HTR-8/SVneo (cell line): ENCODE data around the gene PARVB.

ENCODE experiments used
- DNase-seq: peaks from one replicate; pipeline ENCODE4 v3.0.0; 2011; ENCODE audit warnings: low spot score, mixed read lengths; ENCODE audit not compliant: insufficient read length
- FAIRE-seq: peaks from 2 replicates; lab custom pipeline; 2011; peaks lifted over from hg19 to GRCh38; lab: Jason Lieb, UNC

Gene PARVB

DNA sequence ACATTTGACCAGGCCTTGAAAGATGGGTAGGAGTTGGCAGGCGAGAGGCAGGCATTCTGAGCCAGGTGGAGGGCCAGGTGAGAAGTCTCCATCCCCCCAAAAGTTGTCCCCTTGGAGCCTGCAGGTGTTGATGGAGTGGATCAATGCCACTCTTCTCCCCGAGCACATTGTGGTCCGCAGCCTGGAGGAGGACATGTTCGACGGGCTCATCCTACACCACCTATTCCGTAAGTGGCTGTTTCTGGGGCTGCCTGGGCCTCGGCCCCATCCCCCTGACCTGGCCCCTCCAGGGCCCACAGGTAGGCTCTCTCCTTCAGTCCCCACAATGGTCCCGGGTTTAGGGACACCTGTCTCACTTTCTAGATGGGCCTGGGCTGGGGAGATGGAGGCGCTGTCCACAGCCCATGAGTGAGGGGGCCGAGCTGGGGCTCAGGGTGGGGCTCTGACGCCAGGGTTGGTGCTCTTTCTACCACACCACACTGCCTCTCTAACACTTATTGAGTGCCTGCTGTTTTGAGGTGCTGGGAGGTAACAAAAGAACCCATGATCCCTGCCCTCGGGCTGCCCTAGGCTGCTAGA, 163.6 kb downstream of the PARVB start:
- no peak for FAIRE-seq
- DNase-seq: no peak

DNA sequence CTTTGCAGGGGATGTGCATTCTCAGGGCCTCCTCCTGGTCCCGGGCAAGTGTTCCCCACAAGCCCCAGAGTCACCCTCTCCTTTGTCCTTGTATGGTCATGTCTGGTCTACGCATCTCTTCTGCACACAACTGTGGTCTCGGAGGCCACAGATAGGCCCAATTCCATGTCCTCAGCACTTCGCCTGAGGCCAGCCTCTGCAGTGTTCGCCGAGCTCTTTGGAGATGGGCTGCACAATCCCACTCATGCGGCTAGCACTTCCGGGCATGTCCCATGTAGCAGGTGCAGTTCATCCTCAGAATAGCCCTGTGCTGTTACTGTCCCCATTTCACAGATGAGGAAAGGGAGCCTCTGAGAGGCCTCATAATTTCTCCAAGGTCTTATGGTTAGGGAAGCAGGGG, 164.2 kb downstream of the PARVB start:
- FAIRE-seq (no peak), DNase-seq (no peak)

DNA sequence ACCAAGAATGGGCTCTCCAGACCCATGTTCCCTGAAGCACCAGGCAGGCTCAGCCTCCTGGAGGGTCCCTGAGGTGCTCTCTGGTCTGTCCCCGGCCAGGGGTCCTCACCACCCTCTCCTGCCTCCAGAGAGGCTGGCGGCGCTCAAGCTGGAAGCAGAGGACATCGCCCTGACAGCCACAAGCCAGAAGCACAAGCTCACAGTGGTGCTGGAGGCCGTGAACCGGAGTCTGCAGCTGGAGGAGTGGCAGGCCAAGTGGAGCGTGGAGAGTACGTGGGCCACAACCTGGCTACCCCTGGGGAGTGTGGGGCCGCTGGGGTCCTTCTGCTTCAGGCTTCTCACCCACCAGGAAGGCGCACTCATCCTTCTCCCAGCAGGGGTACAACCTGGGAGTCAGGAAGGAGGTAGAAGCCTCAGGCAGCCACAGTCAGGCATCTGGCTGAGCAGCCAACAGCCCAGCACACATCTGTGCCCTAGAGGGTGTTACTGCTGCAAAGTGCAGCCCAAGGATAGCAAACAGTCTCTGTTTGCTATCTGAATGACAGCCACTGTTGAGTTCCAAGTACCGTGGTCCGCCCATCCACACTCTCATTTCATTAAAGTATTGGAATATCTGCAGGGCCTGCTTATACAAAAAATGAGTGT, 165.0 kb downstream of the PARVB start:
- FAIRE-seq (no peak), DNase-seq (no peak)

DNA sequence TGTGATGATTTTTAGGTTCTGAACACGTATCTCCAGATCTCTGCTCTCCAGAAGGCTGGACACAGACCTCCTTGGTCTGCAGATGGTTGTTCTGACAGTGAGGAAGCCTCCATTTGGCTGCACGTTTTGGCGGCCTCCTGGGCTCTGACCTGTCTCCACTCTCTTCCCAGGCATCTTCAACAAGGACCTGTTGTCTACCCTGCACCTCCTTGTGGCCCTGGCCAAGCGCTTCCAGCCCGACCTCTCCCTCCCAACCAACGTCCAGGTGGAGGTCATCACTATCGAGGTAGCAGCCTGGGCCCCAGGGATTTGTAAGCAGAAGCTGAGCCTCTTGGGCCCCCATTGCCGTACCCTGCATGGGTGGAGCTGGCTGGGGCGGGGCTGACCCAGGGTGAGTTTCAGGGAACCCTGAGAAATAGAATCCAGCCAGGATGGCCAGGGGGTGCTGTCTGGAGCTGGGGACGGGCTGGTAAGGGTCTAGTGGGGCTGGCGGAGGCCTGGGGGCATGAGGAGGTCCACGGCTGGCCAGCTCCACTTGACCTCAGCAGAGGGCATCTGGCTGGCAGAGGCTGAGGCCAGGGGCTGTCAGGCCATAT, 166.4 kb downstream of the PARVB start:
- no peak for DNase-seq
- FAIRE-seq: no peak

DNA sequence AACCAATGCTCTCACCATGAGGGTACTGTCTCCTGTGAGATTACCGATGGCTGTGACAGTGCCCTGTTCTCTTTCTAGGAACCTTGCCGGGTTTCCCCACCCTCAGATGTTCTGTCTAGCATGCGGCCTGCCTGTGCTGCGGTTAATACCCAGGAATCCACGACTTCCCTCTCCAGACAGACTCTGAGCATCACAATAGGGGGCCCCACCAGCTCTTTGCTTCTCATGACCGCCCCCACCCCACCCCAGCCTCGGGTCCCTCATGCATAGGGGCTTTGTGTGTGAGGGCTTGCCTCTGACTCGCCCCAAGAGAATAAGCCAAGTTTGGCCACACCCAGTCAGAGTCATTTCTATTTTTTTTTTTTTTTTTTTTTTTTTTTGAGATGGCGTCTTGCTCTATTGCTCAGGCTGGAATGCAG, 166.9 kb downstream of the PARVB start:
- no peak for DNase-seq
- FAIRE-seq: no peak

DNA sequence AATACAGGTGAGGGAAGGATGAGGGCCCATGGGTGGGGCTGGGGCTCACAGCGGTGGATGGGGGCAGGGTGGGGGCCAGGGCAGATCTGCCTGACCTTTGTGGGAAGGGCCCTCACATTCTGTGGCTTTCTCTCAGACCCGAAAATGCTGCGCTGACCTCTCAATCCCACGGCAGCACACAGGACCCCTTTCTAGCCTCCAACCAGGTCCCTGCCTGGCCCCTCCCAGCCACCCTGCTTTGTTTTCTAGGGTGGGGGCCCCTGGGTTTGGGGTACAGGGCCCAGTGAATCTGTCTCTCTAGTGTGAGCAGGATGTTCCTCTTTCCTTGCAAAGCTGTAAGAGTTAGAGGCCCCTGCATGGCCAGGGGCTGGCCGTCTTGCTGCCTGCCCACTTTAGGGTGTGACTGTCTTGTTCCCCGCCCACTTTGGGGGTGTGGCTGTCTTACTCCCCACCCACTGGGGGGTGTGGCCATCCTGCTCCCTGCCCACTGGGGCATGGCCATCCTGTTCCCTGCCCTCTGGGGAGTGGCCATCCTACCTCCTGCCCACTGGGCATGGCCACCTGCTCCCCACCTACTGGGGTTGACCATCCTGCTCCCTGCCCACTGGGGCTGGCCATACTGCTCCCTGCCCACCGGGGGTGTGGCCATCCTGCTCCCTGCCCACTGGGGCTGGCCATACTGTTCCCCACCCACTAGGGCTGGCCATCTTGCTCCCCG, 168.2 kb downstream of the PARVB start:
- no peak for FAIRE-seq
- DNase-seq: no peak

DNA sequence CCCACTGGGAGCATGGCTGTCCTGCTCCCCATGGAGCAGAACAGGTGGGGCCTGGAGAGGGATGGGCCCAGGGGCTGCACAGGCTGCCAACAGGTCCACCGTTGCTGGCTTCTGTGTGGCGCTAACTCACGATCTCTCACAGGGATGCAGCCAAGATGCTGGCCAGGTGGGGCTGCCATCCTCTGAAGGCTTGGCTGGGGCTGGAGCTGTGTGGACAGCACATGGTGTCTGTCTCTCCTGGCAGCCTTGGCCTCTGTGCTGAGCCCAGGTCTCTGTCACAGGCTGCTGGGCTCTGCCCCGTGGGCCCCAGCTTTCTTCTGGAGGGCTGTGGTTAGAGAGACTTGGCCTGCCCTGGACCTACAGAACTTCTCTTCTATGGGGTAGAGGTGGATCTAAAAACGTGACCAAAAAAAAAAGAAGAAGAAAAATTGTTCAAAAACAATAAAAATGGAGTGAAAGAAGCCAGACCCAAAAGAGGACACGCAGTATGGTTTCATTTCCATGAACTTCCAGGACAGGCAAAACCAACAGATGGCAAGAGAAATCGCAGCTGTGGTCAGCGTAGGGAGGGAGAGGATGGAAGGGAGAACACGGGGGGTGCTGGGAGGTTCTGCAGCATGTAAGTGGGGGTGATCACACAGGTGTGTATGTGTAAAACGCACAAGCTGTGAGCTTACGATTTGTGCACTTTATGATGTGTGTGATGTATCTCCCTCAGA, 168.9 kb downstream of the PARVB start:
- FAIRE-seq: no peak
- no peak for DNase-seq

DNA sequence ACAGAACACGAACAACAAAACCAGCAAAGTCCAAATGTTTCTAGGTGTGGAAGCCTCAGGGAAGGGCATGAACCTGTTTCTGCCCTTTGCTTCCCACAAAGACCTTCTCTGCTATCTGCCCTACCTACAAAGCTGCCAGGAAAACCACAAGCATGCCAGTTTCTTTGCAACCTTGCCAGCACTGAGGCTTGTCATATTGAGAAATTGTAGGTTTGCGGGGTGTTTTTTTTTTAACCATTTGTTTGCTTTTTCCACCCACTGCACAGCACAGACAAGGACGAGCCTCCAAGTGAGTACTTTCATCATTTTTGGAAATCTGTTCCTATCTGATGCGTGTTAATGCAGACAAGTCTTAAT, 169.4 kb downstream of the PARVB start:
- DNase-seq (no peak), FAIRE-seq (no peak)

DNA sequence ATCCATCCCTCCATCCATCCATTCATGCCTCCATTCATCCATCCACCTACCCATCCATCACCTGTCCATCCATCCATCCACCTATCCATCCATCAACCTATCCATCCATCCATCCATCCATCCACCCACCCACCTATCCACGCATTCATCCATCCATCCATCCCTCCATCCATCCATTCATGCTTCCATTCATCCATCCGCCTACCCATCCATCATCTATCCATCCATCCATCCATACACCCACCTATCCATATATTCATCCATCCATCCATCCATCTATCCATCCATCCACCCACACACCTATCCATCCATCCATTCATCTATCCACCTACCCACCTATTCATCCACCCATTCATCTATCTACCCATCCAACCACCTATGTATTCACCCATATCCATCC, 170.5 kb downstream of the PARVB start:
- FAIRE-seq: no peak
- no peak for DNase-seq

DNA sequence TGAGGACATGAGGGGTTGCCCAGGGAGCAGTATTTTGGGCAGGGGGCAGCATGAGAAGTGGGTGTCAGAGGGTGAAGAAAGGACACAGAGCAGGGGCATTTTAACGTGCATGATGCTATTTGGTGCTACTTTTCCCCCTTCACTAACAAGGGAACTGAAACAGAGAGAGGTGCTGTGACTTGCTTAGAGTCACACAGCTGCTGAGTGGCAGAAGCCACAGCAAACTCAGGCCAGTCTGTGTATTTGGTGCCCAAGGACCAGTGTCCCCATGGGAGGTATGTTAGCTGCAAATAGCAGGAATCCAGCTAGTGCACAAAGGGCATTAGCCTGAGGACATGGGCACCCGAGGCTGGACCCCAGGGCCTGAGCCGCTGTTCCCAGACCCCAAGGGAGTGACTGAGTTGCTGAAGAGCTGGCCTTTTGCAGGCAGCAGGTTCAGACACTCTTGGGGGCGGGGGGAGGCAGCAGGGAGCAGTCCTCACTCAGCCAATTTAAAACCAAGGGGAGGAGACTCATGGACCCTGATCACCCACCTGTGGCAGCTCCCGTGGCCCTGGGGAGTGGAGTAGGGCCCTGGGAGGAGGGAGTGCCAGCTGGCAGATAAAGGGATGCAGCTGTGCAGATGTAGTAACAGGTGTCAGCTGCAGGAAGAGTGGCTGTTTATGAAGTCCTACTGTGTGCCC, 171.2 kb downstream of the PARVB start:
- no peak for DNase-seq
- no peak for FAIRE-seq

DNA sequence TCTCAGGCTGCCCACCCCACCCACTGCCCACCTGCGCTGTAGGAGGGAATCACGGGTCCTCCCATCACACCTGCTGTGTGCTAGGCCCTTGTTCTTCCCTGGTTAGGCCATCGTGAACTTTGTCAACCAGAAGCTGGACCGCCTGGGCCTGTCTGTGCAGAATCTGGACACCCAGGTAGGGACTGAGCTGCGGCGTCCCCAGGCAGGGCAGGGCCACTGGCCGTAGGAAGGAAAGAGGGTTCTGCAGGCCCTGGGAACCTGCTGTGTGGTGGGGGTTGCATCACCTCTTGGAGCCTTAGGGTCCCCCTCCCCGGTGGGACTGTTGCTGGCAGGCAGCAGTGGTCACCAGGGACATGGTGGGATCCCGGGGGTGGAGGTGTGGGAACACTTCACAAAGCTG, 172.1 kb downstream of the PARVB start:
- FAIRE-seq (no peak), DNase-seq (no peak)

DNA sequence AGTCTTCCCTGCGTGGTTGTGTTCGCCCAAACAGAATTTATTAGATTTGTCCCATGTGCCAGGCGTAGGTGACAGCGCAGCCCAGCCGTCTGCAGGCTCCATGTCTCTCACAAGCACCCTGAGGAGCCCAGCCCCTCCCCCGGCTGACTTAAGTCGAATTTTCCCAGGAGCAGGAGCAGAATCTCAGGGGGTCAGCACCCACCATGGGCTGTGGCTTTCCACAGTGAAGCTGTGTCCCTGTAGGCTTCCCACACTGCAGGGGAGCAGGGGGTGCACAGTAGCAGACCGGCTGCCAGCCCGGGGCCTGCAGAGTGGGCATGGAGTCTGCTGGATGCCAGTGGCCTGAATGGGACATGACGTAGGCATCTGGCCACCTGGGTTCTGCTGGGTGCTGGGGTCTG, 172.6 kb downstream of the PARVB start:
- DNase-seq (no peak), FAIRE-seq (no peak)

DNA sequence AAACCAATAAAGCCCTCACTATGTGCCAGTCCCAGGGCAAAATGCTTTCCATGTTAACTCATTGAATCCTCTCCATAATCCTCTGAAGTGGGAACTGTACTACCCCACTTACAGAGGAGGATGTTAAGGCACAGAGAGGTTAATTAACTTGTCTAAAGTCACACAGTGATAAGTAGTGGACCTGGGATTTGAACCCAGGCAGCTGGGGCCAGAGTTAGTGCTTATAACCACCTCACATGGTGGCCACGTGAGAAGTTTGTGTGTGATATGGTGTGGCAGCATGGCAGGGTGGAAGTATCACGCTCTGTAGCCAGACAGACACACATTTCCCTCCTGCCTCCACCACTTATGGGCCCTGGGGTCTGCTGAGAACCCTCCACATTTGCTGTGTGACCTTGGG, 173.2 kb downstream of the PARVB start:
- FAIRE-seq: no peak
- no peak for DNase-seq

DNA sequence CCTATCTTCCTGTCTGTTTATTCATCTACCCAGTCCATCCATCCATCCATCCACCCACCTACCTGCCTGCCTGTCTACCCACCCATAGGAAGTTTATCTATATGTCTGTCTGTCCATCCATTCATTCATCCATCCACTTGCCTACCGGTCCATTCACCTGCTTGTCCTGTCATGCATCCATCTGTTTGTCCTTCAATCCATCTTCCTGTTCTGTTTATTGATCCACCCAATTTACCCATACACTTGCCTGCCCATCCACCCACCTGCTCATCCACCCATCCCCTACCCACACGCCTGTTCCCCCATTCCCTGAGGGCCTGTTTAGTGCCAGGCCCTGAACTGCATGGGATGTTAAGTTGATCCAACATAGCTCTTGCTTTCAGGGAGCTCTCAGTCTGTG, 175.1 kb downstream of the PARVB start:
- DNase-seq (no peak), FAIRE-seq (no peak)

DNA sequence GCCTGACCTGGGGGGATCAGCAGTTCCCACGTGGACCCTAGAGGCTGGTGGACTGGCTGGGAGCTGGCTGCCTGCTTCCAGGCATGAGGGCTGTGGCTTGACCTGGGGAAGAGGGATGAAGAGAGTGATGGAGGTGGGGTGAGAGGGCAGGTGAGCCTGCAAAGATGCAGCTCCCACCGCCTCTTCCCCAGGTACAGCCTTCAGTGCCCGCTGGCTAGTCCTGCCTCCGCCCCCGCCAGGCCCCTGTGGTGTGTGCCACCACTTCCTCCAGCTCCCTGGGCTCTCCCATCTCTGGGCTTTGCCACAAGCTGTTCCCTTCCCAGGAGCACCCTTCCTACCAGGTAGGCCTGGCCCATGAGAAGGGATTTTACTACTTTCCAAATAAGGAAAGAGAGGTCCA, 175.8 kb downstream of the PARVB start:
- DNase-seq: no peak
- FAIRE-seq: no peak

DNA sequence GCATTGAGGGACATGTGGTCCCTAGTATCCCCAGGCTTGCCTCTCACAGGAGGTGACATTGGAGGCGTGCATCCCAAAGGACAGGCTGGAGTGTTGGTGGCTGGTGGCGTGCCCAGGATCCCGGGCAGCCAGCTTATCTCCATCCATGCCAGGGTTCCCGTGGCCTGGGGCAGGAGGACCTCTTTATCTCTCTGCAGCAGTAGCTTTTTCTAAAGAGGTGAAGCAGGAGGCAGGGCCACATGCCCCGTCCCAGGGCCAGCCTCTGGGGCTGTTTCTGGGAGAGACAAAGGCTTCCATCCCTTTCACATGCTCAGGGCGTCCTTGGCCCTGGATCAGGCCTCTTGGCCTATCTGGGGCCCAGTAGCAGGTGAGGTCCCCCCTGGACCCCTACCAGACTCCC, 176.3 kb downstream of the PARVB start:
- no peak for DNase-seq
- FAIRE-seq: no peak

DNA sequence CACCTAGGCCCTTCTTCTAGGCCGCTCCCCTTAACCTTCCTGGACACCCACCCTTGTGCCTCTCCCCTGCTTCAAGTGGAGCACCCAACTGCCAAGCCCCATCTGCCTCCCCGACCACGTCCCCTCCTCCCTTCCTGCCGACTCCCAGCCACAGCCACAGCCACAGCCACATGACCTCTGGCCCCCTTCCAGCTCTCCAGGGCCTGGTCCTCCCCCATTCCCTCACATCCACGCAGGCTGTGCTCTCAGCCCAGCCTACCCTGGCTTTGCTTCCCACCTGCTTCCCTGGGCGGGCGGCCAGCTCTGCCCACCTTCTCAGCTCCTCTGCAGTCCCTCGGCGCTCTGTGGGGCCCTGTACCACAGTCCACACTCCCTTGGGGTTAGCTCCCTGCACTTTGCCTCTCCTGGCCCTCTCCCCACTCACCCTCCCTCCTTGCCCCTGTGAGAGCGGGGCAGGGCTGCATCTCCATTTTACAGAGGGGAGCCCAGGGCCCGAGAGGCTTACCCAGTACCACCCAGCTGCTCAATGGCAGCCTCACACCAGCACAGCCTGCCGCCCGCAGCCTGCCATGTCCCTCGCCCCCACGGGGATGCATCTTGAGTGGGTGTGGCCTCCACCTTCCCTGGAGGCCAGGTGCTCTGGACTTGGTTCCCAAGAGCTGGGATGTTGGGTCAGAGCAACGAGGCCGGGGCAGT, 176.9 kb downstream of the PARVB start:
- no peak for DNase-seq
- no peak for FAIRE-seq

DNA sequence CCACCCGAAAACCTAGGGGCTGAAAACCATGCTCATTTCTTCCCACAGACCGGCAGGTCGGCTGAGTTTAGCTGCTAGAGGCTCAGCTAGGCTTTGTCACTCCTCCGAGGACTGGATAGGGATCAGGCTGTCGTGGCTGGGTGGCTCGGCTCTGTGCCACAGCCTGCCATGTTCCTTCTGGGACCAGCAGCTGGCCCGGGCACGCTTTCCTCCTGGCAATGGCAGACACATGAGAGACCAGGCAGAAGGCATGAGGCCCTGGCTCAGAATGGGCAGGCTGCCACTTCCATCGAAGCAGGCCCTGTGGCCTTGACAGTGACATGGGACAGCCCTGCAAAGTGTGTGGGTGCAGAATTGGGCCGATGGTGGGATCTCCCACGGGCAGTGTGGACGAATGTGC, 177.6 kb downstream of the PARVB start:
- FAIRE-seq (no peak), DNase-seq (no peak)

DNA sequence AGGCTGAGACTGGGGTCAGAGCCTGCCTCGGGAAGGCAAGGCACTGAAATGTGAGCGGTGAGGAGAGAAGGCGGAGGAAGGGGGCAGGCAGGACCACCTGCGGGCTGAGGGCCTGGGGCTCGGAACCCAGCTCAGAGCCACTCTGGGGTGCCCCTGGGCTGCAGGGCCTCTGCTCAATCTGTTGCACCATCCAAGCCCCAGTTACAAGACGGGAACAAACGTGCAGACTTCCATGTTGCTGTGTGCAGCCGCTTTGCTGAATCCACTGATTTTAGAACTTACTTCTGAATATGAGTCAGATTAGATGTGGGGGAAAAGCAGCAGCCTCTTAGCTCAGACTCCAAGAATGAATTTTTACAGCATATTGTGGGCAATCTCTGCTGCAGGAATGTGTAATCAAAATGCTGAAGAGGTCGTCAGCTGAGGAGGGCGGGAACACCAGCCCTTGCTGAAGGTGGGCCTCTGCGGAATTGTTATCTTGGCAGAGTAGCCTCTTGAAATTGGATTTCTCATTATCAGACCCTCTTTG, 178.2 kb downstream of the PARVB start:
- DNase-seq (peak; percentile 56), FAIRE-seq (peak; percentile 40)

DNA sequence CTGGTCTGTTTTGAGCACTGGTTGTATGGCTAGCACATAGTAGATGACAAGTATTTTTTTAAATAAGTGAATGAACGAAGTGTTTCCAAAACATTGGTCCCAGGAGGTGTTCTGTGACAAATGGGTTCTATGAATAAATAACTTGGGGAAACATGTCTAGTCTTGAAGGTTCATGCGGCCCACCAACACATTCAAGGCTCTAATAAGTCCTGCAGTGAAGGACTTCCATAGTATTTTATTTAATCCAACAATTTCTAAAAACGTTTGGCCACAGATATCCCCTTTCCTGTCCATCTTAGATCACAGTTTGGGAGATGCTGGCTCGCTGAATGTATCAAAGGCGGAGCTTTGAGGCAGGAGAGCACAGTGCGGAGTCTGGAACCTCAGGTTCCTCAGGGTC, 179.1 kb downstream of the PARVB start:
- FAIRE-seq (no peak), DNase-seq (no peak)
